ENCODE results near the gene TMEM81. TPM values are rescaled to one million over a fixed set of nuclear protein-coding genes. Genes with fewer than 3 reads are reported as not detected.

The TMEM81 gene, protein sequence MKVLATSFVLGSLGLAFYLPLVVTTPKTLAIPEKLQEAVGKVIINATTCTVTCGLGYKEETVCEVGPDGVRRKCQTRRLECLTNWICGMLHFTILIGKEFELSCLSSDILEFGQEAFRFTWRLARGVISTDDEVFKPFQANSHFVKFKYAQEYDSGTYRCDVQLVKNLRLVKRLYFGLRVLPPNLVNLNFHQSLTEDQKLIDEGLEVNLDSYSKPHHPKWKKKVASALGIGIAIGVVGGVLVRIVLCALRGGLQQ
- 0.83 and 2.5 TPM in 2 replicates for total RNA-seq (ENCODE audit: low replicate concordance)

GRCh38 chr1:205084360-205084759 is at the start of gene TMEM81:
TSS of gene TMEM81 (minus strand) at chr1:205084460. CDS start at chr1:205084320, 140 bp downstream.

DNA sequence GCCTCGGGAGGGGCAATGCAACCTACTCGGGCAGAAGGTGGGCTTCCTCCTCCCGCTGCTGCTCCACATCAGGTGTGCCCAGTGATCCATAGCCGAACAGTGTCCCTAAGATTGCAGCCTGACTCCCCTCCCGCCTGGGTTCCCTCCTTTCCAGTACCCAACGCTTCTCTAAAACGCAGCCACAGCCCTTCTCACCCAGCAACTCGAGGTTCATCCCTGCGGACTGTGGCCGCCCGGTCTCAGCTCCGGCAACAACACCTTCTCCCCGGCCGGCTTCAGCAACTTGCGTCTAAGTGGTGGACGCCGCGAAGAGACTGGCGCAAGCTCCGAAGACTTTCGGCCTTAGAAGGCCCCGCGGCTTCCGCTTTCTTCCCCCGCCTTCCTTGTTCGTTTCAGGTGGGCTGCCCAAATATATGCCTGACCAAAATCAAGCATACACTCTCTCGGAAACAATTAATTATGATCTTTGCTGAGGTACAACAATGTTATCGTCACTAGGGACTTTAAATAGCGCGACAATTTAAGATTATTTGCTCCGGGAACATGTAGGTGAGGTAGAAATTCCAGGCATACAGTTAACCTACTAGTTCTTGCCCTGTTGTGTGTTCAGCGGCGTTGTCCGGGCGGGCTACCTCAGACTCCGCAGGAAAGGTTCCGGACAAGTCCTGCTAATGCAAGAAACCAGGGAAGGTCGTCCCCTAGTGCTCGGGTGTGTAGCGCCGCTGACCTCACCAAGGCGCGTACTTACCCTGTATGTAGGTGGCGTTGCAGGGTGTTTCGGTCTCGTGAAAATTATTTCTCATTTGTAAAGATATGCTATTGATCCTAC is 37.6 kb upstream of the TMEM81 start, which contains the start of gene RBBP5:
Gene RBBP5 (minus strand): TSS at position 319 of the 829 bp plus-strand sequence. CDS start 105 bp downstream, at position 214.

GRCh38 chr1:205042911-205043806 is 41.1 kb downstream of the TMEM81 start, which contains the start of gene CNTN2:
TSS of gene CNTN2 (plus strand) at chr1:205043212. CDS start at chr1:205053186, 9,974 bp downstream.

Other genes with a start within 250 kb of the TMEM81 start
- 7.2 and 33.3 TPM in 2 replicates for gene NFASC, start 213.6 kb downstream of the TMEM81 start, total RNA-seq (ENCODE audit: low replicate concordance)
- not detected in 2 replicates for gene CNTN2, start 41.2 kb downstream of the TMEM81 start, total RNA-seq (ENCODE audit: low replicate concordance)
- gene RBBP5, start 37.5 kb upstream of the TMEM81 start, total RNA-seq (ENCODE audit: low replicate concordance) = 12.9 and 14.5 TPM in 2 replicates
- gene DSTYK, start 127.2 kb upstream of the TMEM81 start, total RNA-seq (ENCODE audit: low replicate concordance) = 10.9 and 19.3 TPM in 2 replicates
- 1.4 and 2.3 TPM in 2 replicates for gene TMCC2, start 143.5 kb upstream of the TMEM81 start, total RNA-seq (ENCODE audit: low replicate concordance)
- gene NUAK2, start 237.3 kb upstream of the TMEM81 start, total RNA-seq (ENCODE audit: low replicate concordance) = 0.70 and 6.2 TPM in 2 replicates